GM19455 (cell line): ENCODE data around the gene POU4F3.
"Not testable (repeated sequence)": the region's sequence is repeated elsewhere in the genome, so short reads cannot be mapped to it uniquely, and the experiment has no call there.

Source experiments
- ATAC-seq: cut with Tn5 transposase; IDR thresholded peaks from one replicate; pipeline ENCODE4 v1.9.1; 2021; ENCODE audit not compliant: unreplicated experiment

POU4F3 gene

DNA sequence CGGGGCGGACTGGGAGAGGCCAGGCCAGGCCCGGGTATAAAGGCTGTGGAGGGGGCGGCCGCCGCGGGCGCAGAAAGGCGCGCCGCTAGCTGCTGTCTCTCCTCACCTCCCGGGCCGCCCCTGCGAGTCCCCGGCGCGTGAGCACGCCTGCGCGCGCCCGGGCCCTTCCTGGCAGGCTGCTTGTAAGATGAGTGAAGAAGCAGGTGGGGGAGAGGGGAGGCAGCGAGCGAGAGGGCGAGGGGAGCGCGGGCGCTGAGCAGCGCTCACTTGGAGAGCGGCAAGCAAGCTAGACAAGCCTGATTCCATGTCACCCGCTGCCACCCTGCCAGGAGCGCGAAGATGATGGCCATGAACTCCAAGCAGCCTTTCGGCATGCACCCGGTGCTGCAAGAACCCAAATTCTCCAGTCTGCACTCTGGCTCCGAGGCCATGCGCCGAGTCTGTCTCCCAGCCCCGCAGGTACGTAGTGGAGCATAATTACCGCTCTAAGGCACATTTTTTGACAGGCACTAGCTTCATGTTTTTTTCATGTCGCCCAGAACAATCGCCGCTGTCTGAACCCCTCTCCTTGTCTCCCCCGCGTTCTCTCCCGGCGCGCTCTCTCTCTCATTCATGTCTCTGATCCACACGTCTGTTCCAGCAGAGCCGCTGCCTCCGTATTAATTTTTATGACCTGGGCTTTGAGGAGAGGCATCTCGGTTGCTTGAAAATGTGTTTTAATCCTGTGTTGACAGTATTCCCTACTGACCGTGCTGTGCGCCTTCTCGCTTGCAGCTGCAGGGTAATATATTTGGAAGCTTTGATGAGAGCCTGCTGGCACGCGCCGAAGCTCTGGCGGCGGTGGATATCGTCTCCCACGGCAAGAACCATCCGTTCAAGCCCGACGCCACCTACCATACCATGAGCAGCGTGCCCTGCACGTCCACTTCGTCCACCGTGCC, at the start of gene POU4F3:
TSS of gene POU4F3 (plus strand) at position 66 of the 941 bp plus-strand sequence. CDS start at position 340, 274 bp downstream.
- ATAC-seq: no peak

DNA sequence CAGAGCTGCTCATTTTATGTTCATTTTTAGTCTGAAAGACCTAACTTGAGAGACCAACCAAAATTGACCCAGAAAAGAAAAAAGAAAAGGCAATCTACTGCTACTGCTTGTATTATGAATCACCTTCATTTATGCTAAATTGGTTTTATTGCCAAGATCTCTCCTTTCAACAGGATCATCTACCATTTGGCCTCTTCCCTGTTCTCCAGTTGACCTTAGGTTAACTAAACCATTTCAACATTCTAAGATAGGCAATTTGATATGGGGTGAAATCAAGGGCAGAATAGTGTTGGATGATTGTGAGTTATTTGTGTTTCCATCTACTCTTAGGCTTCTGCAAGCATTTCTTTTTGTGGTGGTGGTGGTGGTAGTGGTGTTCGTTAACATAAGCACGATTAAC, 48.3 kb upstream of the POU4F3 start:
- ATAC-seq: no peak

GRCh38 chr5:146291421-146292074, 47.1 kb upstream of the POU4F3 start:
- peak; percentile 85 for ATAC-seq

- ATAC-seq: no peak
Observed at GRCh38 chr5:146296245-146296644, 42.4 kb upstream of the POU4F3 start.

DNA sequence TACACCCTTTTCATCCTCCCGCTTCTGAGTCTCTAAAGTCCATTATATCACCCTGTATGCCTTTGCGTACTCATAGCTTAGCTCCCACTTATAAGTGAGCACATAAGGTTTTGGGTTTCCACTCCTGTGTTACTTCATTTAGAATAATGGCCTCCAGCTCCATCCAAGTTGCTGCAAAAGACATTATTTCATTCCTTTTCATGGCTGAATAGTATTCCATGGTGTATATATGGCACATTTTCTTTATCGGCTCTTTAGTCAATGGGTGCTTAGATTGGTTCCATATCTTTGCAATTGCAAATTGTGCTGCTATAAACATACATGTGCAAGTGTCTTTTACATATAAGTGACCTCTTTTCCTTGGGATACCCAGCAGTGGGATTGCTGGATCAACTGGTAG, 39.7 kb upstream of the POU4F3 start:
- ATAC-seq: not testable (repeated sequence)

- ATAC-seq: no peak
Observed at GRCh38 chr5:146301626-146302025, 37.0 kb upstream of the POU4F3 start.

DNA sequence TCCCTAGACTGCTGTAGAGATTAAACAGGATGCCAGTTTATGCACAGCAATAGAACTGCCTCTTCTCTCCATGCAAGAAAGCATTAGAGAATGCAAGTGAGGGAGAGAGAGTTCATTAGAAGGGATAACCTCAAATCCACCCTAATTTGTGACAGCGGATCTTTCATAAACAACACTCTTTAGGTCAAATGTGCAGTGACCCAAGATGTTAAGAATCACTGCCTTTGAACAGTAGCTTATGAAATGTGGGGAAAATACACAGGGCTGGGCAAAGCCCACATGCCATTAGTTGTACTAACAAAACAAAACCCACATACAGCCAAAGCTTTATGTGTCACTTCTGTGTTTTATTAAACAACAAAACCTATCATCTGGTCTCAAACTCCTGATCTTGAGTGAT, 36.2 kb upstream of the POU4F3 start:
- no peak for ATAC-seq

- no peak for ATAC-seq
Observed at GRCh38 chr5:146306838-146307237, 31.8 kb upstream of the POU4F3 start.

DNA sequence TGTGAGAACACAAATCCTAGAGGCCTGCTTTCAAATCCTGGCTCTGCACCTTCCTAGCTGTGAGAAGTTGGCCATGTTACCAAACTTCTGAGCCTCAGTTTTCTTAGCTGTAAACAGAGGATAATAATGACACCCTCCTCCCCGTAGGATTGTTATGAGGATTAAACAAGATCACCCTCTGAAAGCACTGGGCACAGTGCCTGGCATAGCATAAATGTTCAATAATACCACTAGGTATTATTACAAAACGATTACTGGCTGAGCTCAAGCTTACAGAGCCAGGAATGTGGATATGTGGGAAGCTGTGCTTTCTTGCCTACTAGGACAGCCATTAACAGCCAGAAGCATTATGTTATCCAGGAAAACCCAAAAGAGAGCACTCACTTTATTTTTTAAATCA, 30.8 kb upstream of the POU4F3 start:
- ATAC-seq: no peak

DNA sequence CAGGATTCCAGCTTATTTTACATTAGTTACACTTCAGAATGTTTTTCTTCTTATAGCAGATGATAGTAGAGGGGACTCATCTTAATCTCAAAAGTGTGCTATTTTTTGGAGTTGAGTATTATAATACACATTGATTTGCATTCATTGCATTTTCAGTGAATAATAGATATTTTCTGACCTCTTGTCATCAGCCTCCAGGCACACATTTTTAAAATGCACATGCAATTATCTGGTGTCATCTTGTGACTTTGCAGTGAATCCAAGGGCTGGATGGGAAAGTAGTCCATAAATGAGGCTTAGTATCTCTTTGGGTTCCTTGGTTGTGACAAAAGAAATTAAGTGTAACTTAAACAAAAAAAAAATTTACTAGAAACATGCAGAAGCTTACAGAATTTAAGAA, 28.1 kb upstream of the POU4F3 start:
- ATAC-seq: no peak

- no peak for ATAC-seq
Observed at GRCh38 chr5:146311278-146311677, 27.4 kb upstream of the POU4F3 start.

GRCh38 chr5:146313027-146313426, 25.6 kb upstream of the POU4F3 start:
- no peak for ATAC-seq

DNA sequence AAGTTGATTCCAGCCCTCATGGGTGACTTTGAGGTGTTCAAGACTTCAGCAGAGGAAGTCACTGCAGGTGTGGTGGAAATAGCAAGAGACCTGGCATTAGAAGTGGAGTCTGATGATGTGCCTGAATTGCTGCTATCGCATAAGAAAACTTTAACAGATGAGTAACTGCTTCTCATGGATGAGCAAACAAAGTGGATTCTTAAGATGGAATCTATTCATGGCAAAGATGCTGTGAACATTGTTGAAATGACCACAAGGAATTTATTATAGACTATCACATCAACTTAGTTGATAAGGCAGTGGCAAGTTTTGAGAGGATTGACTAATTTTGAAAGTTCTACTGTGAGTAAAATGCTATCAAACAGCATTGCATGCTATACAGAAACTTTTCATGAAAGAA, 17.1 kb upstream of the POU4F3 start:
- no peak for ATAC-seq

DNA sequence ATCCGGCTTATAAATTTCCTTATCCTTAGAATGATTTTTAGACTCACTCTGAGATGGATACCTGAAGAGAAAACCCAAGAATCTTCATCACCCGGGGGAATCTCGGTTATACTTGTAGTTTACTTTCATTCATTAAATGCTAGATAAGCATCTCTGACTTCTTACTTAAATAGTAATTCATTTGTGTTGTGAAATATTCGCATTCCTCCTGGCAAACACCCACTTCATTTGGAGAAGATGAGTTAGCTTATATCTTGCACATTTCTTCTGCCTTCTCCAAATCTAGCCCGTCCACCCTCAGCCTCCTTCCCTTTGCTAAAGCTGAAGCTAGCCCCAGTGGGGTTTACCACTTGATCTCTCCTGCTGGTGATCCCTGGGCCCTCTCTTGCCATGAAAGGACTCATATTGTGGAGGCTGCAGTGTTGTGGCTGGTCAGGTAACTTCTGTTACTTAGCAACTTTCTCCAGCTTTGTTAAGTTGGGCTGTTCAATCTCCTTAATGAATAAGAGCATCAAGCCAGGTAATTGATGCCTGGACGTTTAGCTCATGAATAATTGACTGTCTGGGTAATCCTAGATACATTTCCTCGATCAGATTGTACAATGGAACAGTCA, 11.3 kb upstream of the POU4F3 start:
- ATAC-seq: no peak

DNA sequence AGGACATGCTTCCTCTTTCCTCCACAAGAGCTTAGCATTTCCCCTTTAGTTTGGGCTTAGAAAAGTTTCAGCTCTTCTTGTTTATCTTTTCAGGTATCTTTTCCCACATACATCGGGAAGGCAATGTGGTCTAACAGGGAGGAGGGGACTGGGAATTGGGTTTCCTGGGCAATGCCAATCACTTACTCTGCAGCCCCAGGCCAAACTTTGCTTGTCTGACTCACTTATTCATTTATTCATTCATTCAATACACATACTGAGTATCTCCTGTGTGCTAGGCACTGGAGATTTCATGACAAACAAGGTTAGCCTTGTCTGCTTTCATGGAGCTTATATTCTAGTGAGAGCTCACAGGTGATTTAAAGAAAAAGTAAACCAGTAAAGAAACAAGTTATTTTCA, 10.7 kb upstream of the POU4F3 start:
- no peak for ATAC-seq

- ATAC-seq: no peak
Observed at GRCh38 chr5:146329697-146330096, 8.9 kb upstream of the POU4F3 start.

DNA sequence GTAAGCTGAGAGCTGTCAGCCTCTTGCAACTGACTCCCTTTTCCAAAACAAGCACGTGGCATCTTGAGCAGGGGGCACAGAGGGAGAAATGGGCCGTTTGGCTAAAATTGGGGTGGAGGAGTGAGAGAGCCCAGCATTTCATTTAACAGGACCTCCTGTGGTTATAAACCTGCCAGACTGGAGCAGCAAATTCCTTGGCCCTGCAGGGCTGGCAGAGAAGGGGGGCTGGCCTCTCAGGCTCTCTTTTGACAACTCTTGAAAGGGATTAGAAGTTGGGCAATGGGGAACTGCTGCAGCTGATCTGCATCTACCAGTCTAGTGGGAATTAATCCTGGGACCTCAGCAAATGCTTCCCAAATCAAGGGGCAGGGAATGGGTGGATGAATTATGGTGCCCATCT, 7.2 kb upstream of the POU4F3 start:
- no peak for ATAC-seq

GRCh38 chr5:146334074-146334533, 4.5 kb upstream of the POU4F3 start:
- ATAC-seq: no peak

GRCh38 chr5:146336197-146336596, 2.4 kb upstream of the POU4F3 start:
- ATAC-seq: no peak

DNA sequence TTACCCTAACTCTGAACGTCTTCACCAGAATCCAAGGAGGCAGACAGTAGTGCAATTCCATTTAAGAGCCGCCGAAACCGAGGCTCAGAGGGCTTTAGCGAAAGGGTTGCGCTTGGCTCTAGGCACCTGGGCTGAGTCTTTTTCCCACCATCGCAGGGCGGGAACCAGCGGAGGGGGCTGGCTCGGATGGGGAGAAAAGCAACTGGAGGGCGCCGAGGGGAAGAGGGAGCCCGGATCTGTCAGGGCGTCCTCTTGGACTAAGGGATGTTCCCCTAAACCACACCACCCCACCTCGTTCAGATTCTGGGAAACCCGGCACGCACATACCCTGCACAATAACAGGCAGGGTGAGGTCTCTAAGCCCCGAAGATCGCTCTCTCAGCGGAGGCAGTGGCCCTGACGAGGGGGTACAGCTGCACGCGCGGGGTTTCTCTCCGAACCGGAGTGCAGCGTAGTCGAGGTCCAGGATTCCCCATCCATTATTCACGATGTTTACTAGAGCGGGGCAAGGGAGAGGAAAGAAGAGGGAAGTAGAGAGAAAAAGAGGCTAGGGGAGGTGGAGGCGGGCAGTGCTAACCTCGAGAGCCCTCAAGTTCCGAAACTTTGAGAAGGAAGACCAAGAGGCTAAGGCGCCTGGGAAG, 1.3 kb upstream of the POU4F3 start:
- ATAC-seq: no peak

DNA sequence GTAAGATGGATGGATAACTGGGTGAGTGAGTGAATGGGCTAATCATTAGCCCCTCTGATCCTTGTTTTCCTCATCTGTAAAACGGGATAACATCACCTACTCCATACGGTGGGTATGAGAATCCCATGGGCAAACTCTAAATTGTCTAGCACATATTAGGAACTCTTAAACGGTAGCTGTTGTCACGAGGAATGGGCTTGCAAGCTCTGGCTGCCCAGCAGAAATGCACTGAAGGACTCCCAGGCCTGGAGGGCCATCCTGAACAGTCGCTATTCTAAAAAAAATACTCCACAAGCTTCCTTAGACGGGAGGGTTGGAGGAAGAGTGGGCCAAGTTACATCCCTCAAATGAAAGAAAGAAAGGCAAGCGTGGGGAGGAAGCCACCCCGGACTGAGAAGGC, 711 bp upstream of the POU4F3 start:
- ATAC-seq: no peak
